H1 (cell line): ENCODE data around the gene SLCO2A1.

Source experiments
- ATF2 ChIP-seq: IDR thresholded peaks from 2 replicates; pipeline ENCODE4 v1.6.1; 2012; ENCODE audit warnings: low read length, inconsistent platforms
- CTBP2 ChIP-seq: IDR thresholded peaks from 2 replicates; pipeline ENCODE4 v1.7.0; 2011; ENCODE audit warnings: borderline replicate concordance, mild to moderate bottlenecking, moderate library complexity, mixed read lengths, low read length; ENCODE audit not compliant: insufficient read depth, insufficient read length
- CTCF ChIP-seq, 3 experiments: IDR thresholded peaks; 1 replicate in 2 of 3; 2 replicates in 1 of 3; pipeline versions ENCODE4 v1.5.1 to v1.6.1; 2011; ENCODE audit warnings: low read length in 3 of 3, mild to moderate bottlenecking in 3 of 3, inconsistent platforms in 2 of 3, low read depth in 1 of 3, moderate library complexity in 1 of 3; ENCODE audit not compliant: insufficient read depth in 1 of 3; ENCODE audit errors: control extremely low read depth in 1 of 3
- E2F6 ChIP-seq: IDR thresholded peaks from 2 replicates; pipeline ENCODE4 v1.6.1; 2012; ENCODE audit warnings: inconsistent platforms
- FOSL1 ChIP-seq: IDR thresholded peaks from 2 replicates; pipeline ENCODE4 v1.6.1; 2011; ENCODE audit warnings: mild to moderate bottlenecking, low read depth, low read length, moderate library complexity; ENCODE audit not compliant: insufficient read depth
- POLR2A ChIP-seq, 2 experiments: IDR thresholded peaks; 1 replicate in 1 of 2; 2 replicates in 1 of 2; pipeline ENCODE4 v1.6.1; 2011; ENCODE audit warnings: low read depth in 2 of 2, low read length in 2 of 2, mild to moderate bottlenecking in 2 of 2; ENCODE audit errors: control extremely low read depth in 1 of 2
- POLR2AphosphoS5 ChIP-seq: IDR thresholded peaks from 2 replicates; pipeline ENCODE4 v1.6.1; 2011; ENCODE audit warnings: low read depth, low read length
- SIRT6 ChIP-seq: IDR thresholded peaks from one replicate; pipeline ENCODE4 v1.7.1; 2012; ENCODE audit warnings: low read length, inconsistent platforms
- SP1 ChIP-seq: IDR thresholded peaks from 2 replicates; pipeline ENCODE4 v1.6.1; 2011; ENCODE audit warnings: low read depth, low read length
- SRF ChIP-seq: IDR thresholded peaks from 2 replicates; pipeline ENCODE4 v1.6.1; 2011; ENCODE audit warnings: mild to moderate bottlenecking, low read depth, low read length, moderate library complexity
- YY1 ChIP-seq: IDR thresholded peaks from 2 replicates; pipeline ENCODE4 v1.6.1; 2011; ENCODE audit warnings: low read depth, mild to moderate bottlenecking, low read length

- TF ChIP-seq CTCF (IDR thresholded peaks at IDR 0.05; ENCODE audit: control extremely low read depth in 1 of 3, insufficient read depth in 1 of 3, low read depth in 1 of 3, low read length in 3 of 3) (no peak), CTBP2 (no peak), FOSL1 (no peak), SRF (no peak), E2F6 (no peak), SP1 (no peak), POLR2A (IDR thresholded peaks at IDR 0.05; ENCODE audit: control extremely low read depth in 1 of 2, low read depth in 2 of 2, low read length in 2 of 2) (no peak), SIRT6 (no peak), POLR2AphosphoS5 (no peak), ATF2 (no peak), YY1 (no peak)
Measured at GRCh38 chr3:133884054-133884886, 145.5 kb downstream of the SLCO2A1 start.
